Keratinocyte (primary cell): ENCODE data around the gene GSC2. TPM values are rescaled to one million over a fixed set of nuclear protein-coding genes. Genes with fewer than 3 reads are reported as not detected.

Experiments
- DNase-seq: peaks from one replicate; pipeline ENCODE4 v3.0.0-alpha.2; 2011; ENCODE audit warnings: low read depth, missing footprints, low spot score
- FAIRE-seq: peaks from 2 replicates; lab custom pipeline; 2011; peaks lifted over from hg19 to GRCh38; lab: Jason Lieb, UNC
- H2AFZ ChIP-seq: 2 replicates; pipeline ENCODE4 v1.6.0; 2012; ENCODE audit warnings: low read length, control low read depth, inconsistent platforms; ENCODE audit not compliant: control insufficient read depth
- H3K27ac ChIP-seq: 2 replicates; pipeline ENCODE4 v1.5.1; 2011; ENCODE audit warnings: low read length; ENCODE audit not compliant: control insufficient read depth, insufficient read depth
- H3K27me3 ChIP-seq: 3 replicates; pipeline ENCODE4 v1.6.0; 2011; ENCODE audit warnings: low read length; ENCODE audit not compliant: control insufficient read depth, insufficient read depth; ENCODE audit errors: extremely low read depth
- H3K36me3 ChIP-seq, 2 experiments: 2 replicates in 1 of 2; 3 replicates in 1 of 2; pipeline ENCODE4 v1.5.1; 2011; ENCODE audit warnings: low read length in 2 of 2, mild to moderate bottlenecking in 1 of 2; ENCODE audit not compliant: control insufficient read depth in 2 of 2, insufficient read depth in 2 of 2; ENCODE audit errors: extremely low read depth in 1 of 2
- H3K4me1 ChIP-seq: 3 replicates; pipeline ENCODE4 v1.5.1; 2011; ENCODE audit warnings: low read length; ENCODE audit not compliant: control insufficient read depth, insufficient read depth; ENCODE audit errors: extremely low read depth
- H3K4me2 ChIP-seq: 3 replicates; pipeline ENCODE4 v1.6.0; 2011; ENCODE audit warnings: low read depth, low read length; ENCODE audit not compliant: control insufficient read depth, insufficient read depth; ENCODE audit errors: extremely low read depth
- H3K4me3 ChIP-seq, 3 experiments: fragments of 200-600 bp in 1 of 3; sonication (generic) in 1 of 3; 2 replicates in 2 of 3; 3 replicates in 1 of 3; pipeline ENCODE4 v1.5.1; 2011 to 2016; ENCODE audit warnings: low read length in 3 of 3, mild to moderate bottlenecking in 3 of 3, control low read depth in 2 of 3, inconsistent platforms in 1 of 3, low read depth in 1 of 3, mixed read lengths in 1 of 3, mixed run types in 1 of 3, moderate library complexity in 1 of 3; ENCODE audit not compliant: control insufficient read depth in 2 of 3, insufficient read depth in 2 of 3; ENCODE audit errors: extremely low read depth in 1 of 3
- H3K79me2 ChIP-seq: 2 replicates; pipeline ENCODE4 v1.6.0; 2012; ENCODE audit warnings: low read length; ENCODE audit not compliant: control insufficient read depth, insufficient read depth
- H3K9ac ChIP-seq: 3 replicates; pipeline ENCODE4 v1.6.0; 2011; ENCODE audit warnings: low read length; ENCODE audit not compliant: control insufficient read depth, insufficient read depth; ENCODE audit errors: extremely low read depth
- H3K9me1 ChIP-seq: 3 replicates; pipeline ENCODE4 v1.6.0; 2011; ENCODE audit warnings: low read length; ENCODE audit not compliant: control insufficient read depth, insufficient read depth; ENCODE audit errors: extremely low read depth
- H3K9me3 ChIP-seq: 2 replicates; pipeline ENCODE4 v1.5.1; 2012; ENCODE audit warnings: low read depth, low read length; ENCODE audit not compliant: control insufficient read depth
- H4K20me1 ChIP-seq: 3 replicates; pipeline ENCODE4 v1.6.0; 2011; ENCODE audit warnings: low read length; ENCODE audit not compliant: control insufficient read depth, insufficient read depth; ENCODE audit errors: extremely low read depth
- CTCF ChIP-seq, 3 experiments: IDR thresholded peaks in 1 of 3; conservative IDR thresholded peaks in 1 of 3; optimal IDR thresholded peaks in 1 of 3; 2 replicates in 2 of 3; 3 replicates in 1 of 3; pipeline versions ENCODE3 to v1.5.1; 2011; ENCODE audit warnings: low read length in 3 of 3, mild to moderate bottlenecking in 3 of 3, moderate library complexity in 2 of 3, control low read depth in 1 of 3, inconsistent platforms in 1 of 3; ENCODE audit not compliant: insufficient read depth in 2 of 3; ENCODE audit errors: extremely low read depth in 1 of 3
- EZH2 ChIP-seq: IDR thresholded peaks from one replicate; pipeline ENCODE4 v1.6.1; 2012; ENCODE audit warnings: inconsistent platforms, mild to moderate bottlenecking, low read length, moderate library complexity
- dilution Hi-C: fragments of 300-500 bp; cut with MboI; formaldehyde crosslinking; loops from one replicate; pipeline ENCODE4 v1.7.0; 2020; ENCODE audit warnings: low sequenced_read_pairs; ENCODE audit not compliant: extremely low pct_ligation_motif_present
- polyA plus RNA-seq, 5 experiments: library from polyadenylated mRNA; depleted of rRNA in 3 of 5; stranded (reverse) in 3 of 5; stranded (forward) in 1 of 5; unstranded in 1 of 5; fragments of >200 nt; gene quantifications; 1 replicate in 1 of 5; 2 replicates in 3 of 5; 3 replicates in 1 of 5; pipeline versions ENCODE4 v1.2.1 to v1.2.3, GENCODE V29; 2011 to 2012; ENCODE audit warnings: missing spikeins in 2 of 5, low read depth in 1 of 5, low replicate concordance in 1 of 5

GSC2 gene
- polyA plus RNA-seq, 1 donor (not counting 4 experiments of a cell fraction or from before 2014, with no cell fraction given): not detected

GRCh38 chr22:19195796-19196731 is 46.0 kb upstream of the GSC2 start:
- Histone ChIP-seq H3K27ac (no peak overlapping the region), H3K9me1 (no peaks in the 10 kb centered on the region), H3K9me3 (no peaks in the 10 kb centered on the region), H3K27me3 (no peaks in the 10 kb centered on the region), H3K4me2 (no peak overlapping the region), H4K20me1 (no peaks in the 10 kb centered on the region), H2AFZ (no peak overlapping the region), H3K4me3 (no peak overlapping the region), H3K4me1 (no peaks in the 10 kb centered on the region), H3K9ac (no peak overlapping the region), H3K79me2 (no peaks in the 10 kb centered on the region), H3K36me3 (peaks cover 20 to 22% of the 10 kb centered on the region in 2 experiments)
- FAIRE-seq: no peak
- no peak for DNase-seq
- dilution Hi-C loops: no loop called here
- TF ChIP-seq CTCF (optimal IDR thresholded peaks at IDR 0.05 in 1 of 3, IDR thresholded peaks at IDR 0.05 in 1 of 3, conservative IDR thresholded peaks at IDR 0.05 in 1 of 3; ENCODE audit: extremely low read depth in 1 of 3, insufficient read depth in 2 of 3, low read length in 3 of 3) (no peak), EZH2 (no peak)

- no peak overlapping the region for H3K4me3 ChIP-seq
- no peaks in the 10 kb centered on the region for H4K20me1 ChIP-seq
- H3K27ac ChIP-seq: no peak overlapping the region
- DNase-seq: no peak
- dilution Hi-C loops: no loop called here
- no peaks in the 10 kb centered on the region for H3K79me2 ChIP-seq
- FAIRE-seq: no peak
- H3K4me1 ChIP-seq: no peaks in the 10 kb centered on the region
- TF ChIP-seq CTCF (optimal IDR thresholded peaks at IDR 0.05 in 1 of 3, IDR thresholded peaks at IDR 0.05 in 1 of 3, conservative IDR thresholded peaks at IDR 0.05 in 1 of 3; ENCODE audit: extremely low read depth in 1 of 3, insufficient read depth in 2 of 3, low read length in 3 of 3) (no peak), EZH2 (no peak)
- H3K9ac ChIP-seq: no peak overlapping the region
- no peaks in the 10 kb centered on the region for H3K9me3 ChIP-seq
- no peak overlapping the region for H2AFZ ChIP-seq
- no peaks in the 10 kb centered on the region for H3K27me3 ChIP-seq
- H3K9me1 ChIP-seq: no peaks in the 10 kb centered on the region
- H3K4me2 ChIP-seq: no peak overlapping the region
- H3K36me3 ChIP-seq: peaks cover 18 to 22% of the 10 kb centered on the region in 2 experiments
Measured at GRCh38 chr22:19194766-19195536, 44.9 kb upstream of the GSC2 start.
